H1 (cell line): Measurements from ENCODE around the gene SLC9B2. TPM values are rescaled to one million over a fixed set of nuclear protein-coding genes. Genes with fewer than 3 reads are reported as not detected.

Experiments used
- CTCF ChIA-PET: fragments of 300-600 bp; sonication (Branson Sonifier 250); formaldehyde crosslinking; loops from one replicate; lab custom pipeline; 2021; ENCODE audit not compliant: partially characterized antibody; lab: Charles Lee
- POLR2A ChIA-PET: fragments of 300-600 bp; sonication (Branson Sonifier 250); formaldehyde crosslinking; loops from one replicate; lab custom pipeline; 2021; ENCODE audit warnings: inconsistent platforms; ENCODE audit not compliant: partially characterized antibody; lab: Charles Lee
- DNase-seq, 2 experiments: peaks; one replicate each; pipeline versions ENCODE4 v3.0.0 to v3.0.0-alpha.2; 2010 to 2022; ENCODE audit warnings: low spot score in 2 of 2, low read depth in 1 of 2, mixed read lengths in 1 of 2
- FAIRE-seq: peaks from 2 replicates; lab custom pipeline; 2011; peaks lifted over from hg19 to GRCh38; lab: Jason Lieb, UNC
- H2AFZ ChIP-seq: 2 replicates; pipeline ENCODE4 v1.8.1; 2012; ENCODE audit warnings: low read length, inconsistent platforms
- H2AK5ac ChIP-seq: 2 replicates; pipeline ENCODE4 v1.6.1; 2013; ENCODE audit warnings: low read depth, low read length
- H2BK120ac ChIP-seq: replicated peaks from 2 replicates; pipeline ENCODE3; 2013; ENCODE audit warnings: low read depth, low read length, inconsistent platforms
- H2BK12ac ChIP-seq: 2 replicates; pipeline ENCODE4 v1.6.1; 2013; ENCODE audit warnings: low read depth, low read length
- H2BK15ac ChIP-seq: 2 replicates; pipeline ENCODE4 v1.6.1; 2013; ENCODE audit warnings: low read length
- H2BK20ac ChIP-seq: 2 replicates; pipeline ENCODE4 v1.6.1; 2013; ENCODE audit warnings: low read length
- H2BK5ac ChIP-seq: 2 replicates; pipeline ENCODE4 v1.6.1; 2013; ENCODE audit warnings: low read depth, low read length
- H3K14ac ChIP-seq: 2 replicates; pipeline ENCODE4 v1.6.1; 2013; ENCODE audit warnings: inconsistent platforms; ENCODE audit not compliant: insufficient read length
- H3K18ac ChIP-seq: 2 replicates; pipeline ENCODE4 v1.6.1; 2013; ENCODE audit warnings: low read length; ENCODE audit errors: extremely low read depth
- H3K23ac ChIP-seq: 2 replicates; pipeline ENCODE4 v1.6.1; 2013; ENCODE audit warnings: inconsistent platforms; ENCODE audit not compliant: insufficient read length
- H3K23me2 ChIP-seq: 2 replicates; pipeline ENCODE4 v1.6.1; 2013; ENCODE audit warnings: low read depth, low read length
- H3K27ac ChIP-seq: 2 replicates; pipeline ENCODE4 v1.6.1; 2011; ENCODE audit warnings: low read depth, low read length, inconsistent platforms
- H3K27me3 ChIP-seq, 4 experiments: replicated peaks in 1 of 4; 1 replicate in 1 of 4; 2 replicates in 3 of 4; pipeline versions ENCODE4 v1.6.1 to v1.8.1; 2011 to 2013; ENCODE audit warnings: low read length in 3 of 4, mild to moderate bottlenecking in 3 of 4, inconsistent platforms in 2 of 4, mixed read lengths in 2 of 4, moderate library complexity in 1 of 4; ENCODE audit not compliant: control insufficient read depth in 3 of 4, insufficient read depth in 3 of 4; ENCODE audit errors: extremely low read depth in 1 of 4
- H3K36me3 ChIP-seq, 4 experiments: 2 replicates each; pipeline versions ENCODE4 v1.6.1 to v1.8.1; 2011 to 2013; ENCODE audit warnings: mild to moderate bottlenecking in 4 of 4, low read length in 3 of 4, moderate library complexity in 2 of 4, control low read depth in 1 of 4, inconsistent platforms in 1 of 4; ENCODE audit not compliant: insufficient read depth in 4 of 4, control insufficient read depth in 2 of 4
- H3K4ac ChIP-seq: replicated peaks from 2 replicates; pipeline ENCODE3; 2013; ENCODE audit warnings: low read length, low read depth, mixed read lengths, inconsistent platforms; ENCODE audit not compliant: insufficient read length
- H3K4me1 ChIP-seq, 4 experiments: replicated peaks in 1 of 4; 1 replicate in 1 of 4; 2 replicates in 3 of 4; pipeline versions ENCODE4 v1.6.1 to v1.8.1; 2011 to 2013; ENCODE audit warnings: low read length in 3 of 4, inconsistent platforms in 2 of 4, mixed read lengths in 1 of 4; ENCODE audit not compliant: insufficient read depth in 4 of 4, control insufficient read depth in 3 of 4
- H3K4me2 ChIP-seq, 2 experiments: 2 replicates each; pipeline versions ENCODE4 v1.6.1 to v1.8.1; 2011 to 2013; ENCODE audit warnings: low read depth in 2 of 2, low read length in 2 of 2, control low read depth in 1 of 2, inconsistent platforms in 1 of 2, mild to moderate bottlenecking in 1 of 2; ENCODE audit not compliant: insufficient read depth in 1 of 2
- H3K4me3 ChIP-seq, 4 experiments: fragments of 200-600, 300-600 bp in 1 of 4; sonication (generic), shearing (Covaris generic), sonication (Bioruptor Twin) in 1 of 4; 2 replicates each; pipeline versions ENCODE4 v1.5.1 to v1.8.1; 2011 to 2016; ENCODE audit warnings: low read length in 4 of 4, low read depth in 3 of 4, control low read depth in 2 of 4, inconsistent platforms in 2 of 4, mild to moderate bottlenecking in 2 of 4, mixed read lengths in 1 of 4, moderate library complexity in 1 of 4; ENCODE audit not compliant: insufficient read depth in 2 of 4; ENCODE audit errors: extremely low read depth in 1 of 4
- H3K56ac ChIP-seq: replicated peaks from 2 replicates; pipeline ENCODE3; 2013; ENCODE audit warnings: low read depth, mild to moderate bottlenecking, mixed read lengths, low read length, inconsistent platforms; ENCODE audit not compliant: insufficient read length
- H3K79me1 ChIP-seq: 2 replicates; pipeline ENCODE4 v1.6.1; 2013; ENCODE audit warnings: low read depth, low read length, control low read depth
- H3K79me2 ChIP-seq, 2 experiments: 2 replicates each; pipeline versions ENCODE4 v1.6.1 to v1.8.1; 2012 to 2013; ENCODE audit warnings: low read length in 2 of 2, mild to moderate bottlenecking in 2 of 2, inconsistent platforms in 1 of 2; ENCODE audit not compliant: insufficient read depth in 2 of 2, control insufficient read depth in 1 of 2
- H3K9ac ChIP-seq, 4 experiments: replicated peaks in 1 of 4; 1 replicate in 1 of 4; 2 replicates in 3 of 4; pipeline versions ENCODE4 v1.6.1 to v1.8.1; 2011 to 2013; ENCODE audit warnings: low read depth in 3 of 4, low read length in 3 of 4, control low read depth in 2 of 4, mild to moderate bottlenecking in 2 of 4, moderate library complexity in 2 of 4, inconsistent platforms in 1 of 4; ENCODE audit errors: extremely low read depth in 1 of 4
- H3K9me3 ChIP-seq, 2 experiments: 2 replicates each; pipeline versions ENCODE4 v1.6.1 to v1.8.1; 2012 to 2013; ENCODE audit warnings: mild to moderate bottlenecking in 2 of 2, moderate library complexity in 2 of 2, control low read depth in 1 of 2, inconsistent platforms in 1 of 2, low read depth in 1 of 2, low read length in 1 of 2, mixed read lengths in 1 of 2; ENCODE audit not compliant: insufficient read depth in 2 of 2
- H4K20me1 ChIP-seq, 2 experiments: replicated peaks in 1 of 2; 2 replicates each; pipeline versions ENCODE3 to v1.8.1; 2011 to 2013; ENCODE audit warnings: inconsistent platforms in 2 of 2, low read length in 2 of 2, mild to moderate bottlenecking in 1 of 2; ENCODE audit not compliant: insufficient read depth in 2 of 2, control insufficient read depth in 1 of 2
- H4K5ac ChIP-seq: 2 replicates; pipeline ENCODE4 v1.6.1; 2013; ENCODE audit warnings: low read length, low read depth, mixed read lengths, inconsistent platforms; ENCODE audit not compliant: insufficient read length
- H4K8ac ChIP-seq: 2 replicates; pipeline ENCODE4 v1.8.0; 2013; ENCODE audit warnings: mild to moderate bottlenecking, moderate library complexity, low read length, inconsistent platforms; ENCODE audit not compliant: insufficient read depth; ENCODE audit errors: extremely low read depth
- H4K91ac ChIP-seq: replicated peaks from 2 replicates; pipeline ENCODE3; 2013; ENCODE audit warnings: low read length, mixed read lengths, inconsistent platforms; ENCODE audit not compliant: insufficient read length
- CEBPB ChIP-seq: IDR thresholded peaks from 2 replicates; pipeline ENCODE4 v1.6.1; 2012; ENCODE audit warnings: low read depth, low read length
- CREB1 ChIP-seq: IDR thresholded peaks from 2 replicates; pipeline ENCODE4 v1.6.1; 2012; ENCODE audit warnings: inconsistent platforms
- FOSL1 ChIP-seq: IDR thresholded peaks from 2 replicates; pipeline ENCODE4 v1.6.1; 2011; ENCODE audit warnings: mild to moderate bottlenecking, low read depth, low read length, moderate library complexity; ENCODE audit not compliant: insufficient read depth
- HDAC2 ChIP-seq, 2 experiments: fragments of 300-600 bp in 1 of 2; sonication (generic) in 1 of 2; IDR thresholded peaks; 2 replicates each; pipeline ENCODE4 v1.6.1; 2011 to 2012; ENCODE audit warnings: low read depth in 2 of 2, low read length in 2 of 2, mild to moderate bottlenecking in 2 of 2, moderate library complexity in 2 of 2, borderline replicate concordance in 1 of 2, inconsistent platforms in 1 of 2
- RAD21 ChIP-seq, 2 experiments: IDR thresholded peaks in 1 of 2; conservative IDR thresholded peaks in 1 of 2; 2 replicates each; pipeline ENCODE4 v1.6.1; 2011; ENCODE audit warnings: low read depth in 2 of 2, low read length in 2 of 2, improper control_type of control experiment in 1 of 2, inconsistent platforms in 1 of 2, mild to moderate bottlenecking in 1 of 2, moderate library complexity in 1 of 2
- TAF1 ChIP-seq: IDR thresholded peaks from 2 replicates; pipeline ENCODE4 v1.6.1; 2011; ENCODE audit warnings: mild to moderate bottlenecking, low read depth, low read length
- WGBS, 2 experiments: shearing (Covaris generic) in 1 of 2; methylation state at CpG; one replicate each; pipeline versions ENCODE4 v1.1.6 to v1.1.7; 2013 to 2015; ENCODE audit warnings: low lambda C conversion rate in 2 of 2, mixed read lengths in 2 of 2, inconsistent platforms in 1 of 2, low coverage in 1 of 2, missing lambda C conversion rate in 1 of 2; ENCODE audit not compliant: insufficient replicate concordance in 2 of 2, insufficient coverage in 1 of 2, insufficient read length in 1 of 2; ENCODE audit errors: extremely low coverage in 1 of 2, missing lambda C conversion rate in 1 of 2; 5-methylcytosine and 5-hydroxymethylcytosine counted together
- polyA plus RNA-seq, 7 experiments: library from polyadenylated mRNA; depleted of rRNA in 3 of 7; stranded (reverse) in 5 of 7; unstranded in 2 of 7; fragments of >200 nt in 5 of 7; fragments of 200-250 nt in 2 of 7; gene quantifications; 1 replicate in 5 of 7; 2 replicates in 1 of 7; 4 replicates in 1 of 7; pipeline versions ENCODE4 v1.2.1 to v1.2.3, GENCODE V29; 2011 to 2013; ENCODE audit warnings: missing spikeins in 2 of 7, mixed read lengths in 2 of 7
- total RNA-seq: library from RNA; stranded (reverse); fragmentation: NEBNext Ultra II Directional; extraction: Animal tissue kit (Norgen Biotek cat#: 25700); gene quantifications from 2 replicates; pipeline ENCODE4 v1.2.1, GENCODE V29; 2021
- TF ChIP-seq, protein P1 (sequence below), 3 experiments: IDR thresholded peaks; 1 replicate in 2 of 3; 2 replicates in 1 of 3; pipeline versions ENCODE4 v1.5.1 to v1.6.1; 2011; ENCODE audit warnings: low read length in 3 of 3, mild to moderate bottlenecking in 3 of 3, inconsistent platforms in 2 of 3, low read depth in 1 of 3, moderate library complexity in 1 of 3; ENCODE audit not compliant: insufficient read depth in 1 of 3; ENCODE audit errors: control extremely low read depth in 1 of 3
- TF ChIP-seq, protein P2 (sequence below): IDR thresholded peaks from 2 replicates; pipeline ENCODE4 v1.6.1; 2012; ENCODE audit warnings: inconsistent platforms

The SLC9B2 gene
- total and polyA plus RNA-seq, 2 of the 8 experiments (the other 6 are each of a cell fraction or from before 2014, with no cell fraction given): 3.2 to 5.2 TPM

GRCh38 chr4:103008875-103009729 lies 67.5 kb downstream of the SLC9B2 start:
- Histone ChIP-seq H4K20me1 (no peaks in the 10 kb centered on the region), H3K27me3 (no peaks in the 10 kb centered on the region), H3K79me1 (no peaks in the 10 kb centered on the region), H3K4me2 (no peak overlapping the region), H2AK5ac (no peak overlapping the region), H3K4ac (no peak overlapping the region), H3K9me3 (no peaks in the 10 kb centered on the region), H3K4me1 (no peaks in the 10 kb centered on the region), H2BK12ac (no peak overlapping the region), H4K91ac (no peak overlapping the region), H3K79me2 (no peaks in the 10 kb centered on the region), H2BK15ac (no peak overlapping the region), H2BK5ac (no peak overlapping the region), H3K23me2 (no peaks in the 10 kb centered on the region), H4K5ac (no peak overlapping the region), H3K4me3 (no peak overlapping the region), H3K9ac (no peak overlapping the region), H3K23ac (no peak overlapping the region), H3K27ac (no peak overlapping the region), H2AFZ (no peak overlapping the region), H3K14ac (no peak overlapping the region), H2BK120ac (no peak overlapping the region), H2BK20ac (no peak overlapping the region), H3K56ac (no peak overlapping the region), H3K18ac (no peak overlapping the region), H4K8ac (no peak overlapping the region), H3K36me3 (no peaks in the 10 kb centered on the region)
- CTCF ChIA-PET: interaction anchor here (0.6 to 3.8 kb wide), 29 partner anchors 9 to 1850 kb away, joined by 3 to 18 read pairs (median 3); no protein-coding TSS in a partner anchor
- POLR2A ChIA-PET: interaction anchor here (1.2 to 1.4 kb wide), 2 partner anchors 181 to 183 kb away, joined by 4 to 5 read pairs; partner anchors contain the start of gene UBE2D3
- no peak for DNase-seq
- TF ChIP-seq CEBPB: peak; percentile 59; the same call in 1 of the 2 replicates
- TF ChIP-seq, protein P1, sequence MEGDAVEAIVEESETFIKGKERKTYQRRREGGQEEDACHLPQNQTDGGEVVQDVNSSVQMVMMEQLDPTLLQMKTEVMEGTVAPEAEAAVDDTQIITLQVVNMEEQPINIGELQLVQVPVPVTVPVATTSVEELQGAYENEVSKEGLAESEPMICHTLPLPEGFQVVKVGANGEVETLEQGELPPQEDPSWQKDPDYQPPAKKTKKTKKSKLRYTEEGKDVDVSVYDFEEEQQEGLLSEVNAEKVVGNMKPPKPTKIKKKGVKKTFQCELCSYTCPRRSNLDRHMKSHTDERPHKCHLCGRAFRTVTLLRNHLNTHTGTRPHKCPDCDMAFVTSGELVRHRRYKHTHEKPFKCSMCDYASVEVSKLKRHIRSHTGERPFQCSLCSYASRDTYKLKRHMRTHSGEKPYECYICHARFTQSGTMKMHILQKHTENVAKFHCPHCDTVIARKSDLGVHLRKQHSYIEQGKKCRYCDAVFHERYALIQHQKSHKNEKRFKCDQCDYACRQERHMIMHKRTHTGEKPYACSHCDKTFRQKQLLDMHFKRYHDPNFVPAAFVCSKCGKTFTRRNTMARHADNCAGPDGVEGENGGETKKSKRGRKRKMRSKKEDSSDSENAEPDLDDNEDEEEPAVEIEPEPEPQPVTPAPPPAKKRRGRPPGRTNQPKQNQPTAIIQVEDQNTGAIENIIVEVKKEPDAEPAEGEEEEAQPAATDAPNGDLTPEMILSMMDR (IDR thresholded peaks at IDR 0.05; ENCODE audit: control extremely low read depth in 1 of 3, insufficient read depth in 1 of 3, low read depth in 1 of 3, low read length in 3 of 3): peak in 2 of 3 experiments; percentile 58 to 76; a peak in 2 of 4 replicates
- TF ChIP-seq RAD21 (IDR thresholded peaks at IDR 0.05 in 1 of 2, conservative IDR thresholded peaks at IDR 0.05 in 1 of 2; ENCODE audit: low read depth in 2 of 2, low read length in 2 of 2): peak; percentile 91 to 97
- no peak for TF ChIP-seq CREB1
- no peak for TF ChIP-seq FOSL1
- TF ChIP-seq, protein P2, sequence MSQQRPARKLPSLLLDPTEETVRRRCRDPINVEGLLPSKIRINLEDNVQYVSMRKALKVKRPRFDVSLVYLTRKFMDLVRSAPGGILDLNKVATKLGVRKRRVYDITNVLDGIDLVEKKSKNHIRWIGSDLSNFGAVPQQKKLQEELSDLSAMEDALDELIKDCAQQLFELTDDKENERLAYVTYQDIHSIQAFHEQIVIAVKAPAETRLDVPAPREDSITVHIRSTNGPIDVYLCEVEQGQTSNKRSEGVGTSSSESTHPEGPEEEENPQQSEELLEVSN: no peak
- TF ChIP-seq TAF1: no peak
- no peak for TF ChIP-seq HDAC2 (IDR thresholded peaks at IDR 0.05; ENCODE audit: borderline replicate concordance in 1 of 2, low read depth in 2 of 2, low read length in 2 of 2)
- WGBS, 2 experiments: 77% methylated on average over 15 of the region's 15 CpGs; no CpG with 5 or more reads in 1 of the 2 experiments
- peak; percentile 97 for FAIRE-seq
